Osteoblast (primary cell): ENCODE results near the gene FAU. TPM values are rescaled to one million over a fixed set of nuclear protein-coding genes. Genes with fewer than 3 reads are reported as not detected.
A peak's percentile ranks its signal among the peaks of the same experiment; 100 is the strongest.

Source experiments
- DNase-seq: peaks from one replicate; pipeline ENCODE4 v3.0.0; 2011; ENCODE audit warnings: low spot score, mixed read lengths; ENCODE audit not compliant: insufficient read length; ENCODE audit errors: missing footprints
- H2AFZ ChIP-seq: 2 replicates; pipeline ENCODE4 v1.6.0; 2011; ENCODE audit warnings: mild to moderate bottlenecking, low read length
- H3K27ac ChIP-seq: 2 replicates; pipeline ENCODE4 v1.5.1; 2011; ENCODE audit warnings: mild to moderate bottlenecking, low read depth, low read length, moderate library complexity
- H3K27me3 ChIP-seq: 2 replicates; pipeline ENCODE4 v1.6.0; 2012; ENCODE audit warnings: mild to moderate bottlenecking, control low read depth, inconsistent platforms, low read length, moderate library complexity; ENCODE audit not compliant: insufficient read depth
- H3K36me3 ChIP-seq: 2 replicates; pipeline ENCODE4 v1.5.1; 2011; ENCODE audit warnings: mild to moderate bottlenecking, low read length, control low read depth, moderate library complexity; ENCODE audit not compliant: insufficient read depth
- H3K4me1 ChIP-seq: 2 replicates; pipeline ENCODE4 v1.5.1; 2011; ENCODE audit warnings: mild to moderate bottlenecking, low read length, control low read depth, moderate library complexity; ENCODE audit not compliant: insufficient read depth
- H3K4me2 ChIP-seq: 2 replicates; pipeline ENCODE4 v1.6.0; 2011; ENCODE audit warnings: mild to moderate bottlenecking, low read length; ENCODE audit not compliant: insufficient read depth
- H3K4me3 ChIP-seq: fragments of 200-600 bp; sonication (generic); 3 replicates; pipeline ENCODE4 v1.5.1; 2012; ENCODE audit warnings: mild to moderate bottlenecking, low read length, inconsistent platforms; ENCODE audit not compliant: insufficient read depth
- H3K79me2 ChIP-seq: 2 replicates; pipeline ENCODE4 v1.6.0; 2012; ENCODE audit warnings: mild to moderate bottlenecking, low read length, control low read depth, inconsistent platforms; ENCODE audit not compliant: insufficient read depth
- H3K9me3 ChIP-seq: 2 replicates; pipeline ENCODE4 v1.5.1; 2011; ENCODE audit warnings: low read depth, low read length, control low read depth
- H4K20me1 ChIP-seq: 2 replicates; pipeline ENCODE4 v1.6.0; 2012; ENCODE audit warnings: mild to moderate bottlenecking, low read length, control low read depth; ENCODE audit not compliant: insufficient read depth
- CTCF ChIP-seq: IDR thresholded peaks from 2 replicates; pipeline ENCODE4 v1.5.1; 2011; ENCODE audit warnings: mild to moderate bottlenecking, low read depth, low read length, moderate library complexity; ENCODE audit errors: extremely low read depth
- total RNA-seq: library from RNA; depleted of rRNA; stranded (reverse); fragments of >200 nt; gene quantifications from 2 replicates; pipeline ENCODE4 v1.2.3, GENCODE V29; 2012

Gene FAU
- total RNA-seq, 1 donor = 118 TPM

GRCh38 chr11:65134240-65134951 is 12.5 kb upstream of the FAU start, which contains the start of gene SYVN1:
Gene SYVN1, minus strand, starts transcription at chr11:65134519. Its CDS starts 918 bp downstream, at chr11:65133601.
- Histone ChIP-seq H2AFZ (peak within 1 kb of the TSS; percentile 93), H3K79me2 (peaks cover 52% of the 10 kb centered on the region), H3K4me3 (peak within 1 kb of the TSS; percentile 96), H3K4me2 (peak within 1 kb of the TSS; percentile 85), H3K36me3 (peaks cover 31% of the 10 kb centered on the region), H3K27ac (peak within 1 kb of the TSS; percentile 99), H4K20me1 (peaks cover 32% of the 10 kb centered on the region), H3K27me3 (no peaks in the 10 kb centered on the region), H3K4me1 (peaks cover 18% of the 10 kb centered on the region), H3K9me3 (no peaks in the 10 kb centered on the region)
- peak; percentile 99 for DNase-seq
- no peak for TF ChIP-seq CTCF

GRCh38 chr11:65133724-65134123 is 11.8 kb upstream of the FAU start:
- peak overlapping the region; percentile 93 for H2AFZ ChIP-seq
- H3K9me3 ChIP-seq = no peaks in the 10 kb centered on the region
- H4K20me1 ChIP-seq = peaks cover 34% of the 10 kb centered on the region
- H3K4me1 ChIP-seq = peaks cover 18% of the 10 kb centered on the region
- peak overlapping the region; percentile 85 for H3K4me2 ChIP-seq
- TF ChIP-seq CTCF = no peak
- peak; percentile 70 for DNase-seq
- H3K4me3 ChIP-seq = peak overlapping the region; percentile 96
- H3K27ac ChIP-seq = peak overlapping the region; percentile 99
- H3K36me3 ChIP-seq = peaks cover 38% of the 10 kb centered on the region
- H3K27me3 ChIP-seq = no peaks in the 10 kb centered on the region
- peaks cover 52% of the 10 kb centered on the region for H3K79me2 ChIP-seq

- peaks cover 43% of the 10 kb centered on the region for H3K36me3 ChIP-seq
- H3K79me2 ChIP-seq = peaks cover 52% of the 10 kb centered on the region
- no peaks in the 10 kb centered on the region for H3K27me3 ChIP-seq
- TF ChIP-seq CTCF = no peak
- no peaks in the 10 kb centered on the region for H3K9me3 ChIP-seq
- peak overlapping the region; percentile 99 for H3K27ac ChIP-seq
- peaks cover 18% of the 10 kb centered on the region for H3K4me1 ChIP-seq
- no peak overlapping the region for H2AFZ ChIP-seq
- peak overlapping the region; percentile 96 for H3K4me3 ChIP-seq
- H4K20me1 ChIP-seq = peaks cover 35% of the 10 kb centered on the region
- H3K4me2 ChIP-seq = peak overlapping the region; percentile 85
- peak; percentile 82 for DNase-seq
These were observed 11.2 kb upstream of the FAU start for GRCh38 chr11:65132988-65133700.
